Measurements from ENCODE around the gene WWOX.

Gene WWOX

DNA sequence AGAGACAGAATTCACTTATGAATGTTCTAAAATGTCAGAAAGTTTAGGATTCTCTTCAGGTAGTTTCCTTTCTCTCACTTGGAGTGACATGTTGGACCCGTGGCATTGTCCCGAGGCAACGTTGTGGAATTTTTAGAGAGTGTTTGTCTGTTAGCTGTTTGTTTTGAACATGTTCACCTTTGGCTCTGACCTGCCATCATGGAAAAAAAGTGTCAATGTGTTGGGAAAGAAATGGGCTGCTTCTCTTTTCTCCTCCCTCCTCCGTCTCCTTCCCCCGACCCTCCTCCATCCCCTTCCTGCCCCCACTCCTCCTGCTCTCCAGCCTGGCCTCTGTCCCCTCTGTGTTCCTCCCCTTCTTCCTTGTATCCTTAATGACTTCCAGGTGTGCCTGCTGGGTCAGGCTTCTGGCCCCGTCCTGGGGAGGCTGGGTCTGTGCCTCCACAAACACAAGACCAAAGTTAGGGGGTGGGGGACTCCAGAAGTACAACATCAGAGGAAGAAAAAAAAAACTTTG is 1038.0 kb downstream of the WWOX start:
- TF ChIP-seq CTCF (IDR thresholded peaks at IDR 0.05): no peak

DNA sequence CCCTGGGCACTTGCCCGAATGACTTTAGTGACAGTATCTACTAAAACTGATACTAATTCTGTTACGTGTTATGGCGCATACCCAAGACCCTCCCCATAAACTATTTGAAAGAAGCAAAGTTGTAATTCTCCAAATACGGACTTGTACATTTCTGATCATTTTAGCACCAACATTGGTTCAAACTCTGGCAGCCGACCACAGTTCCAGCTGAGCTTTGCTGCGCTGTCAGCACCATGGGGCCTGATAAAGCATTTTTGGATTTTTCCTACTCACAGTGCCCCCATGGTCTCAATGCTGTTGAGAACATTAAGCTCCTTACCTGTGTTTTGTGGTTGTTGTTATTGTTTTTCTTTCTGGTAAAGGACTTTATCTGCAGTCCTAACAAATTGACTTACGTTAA is 1040.3 kb downstream of the WWOX start:
- Histone ChIP-seq H3K4me3 (ENCODE audit: low read depth in 1 of 2, low read length in 1 of 2) (no peak overlapping the region), H3K27me3 (no peaks in the 10 kb centered on the region), H3K4me1 (ENCODE audit: control insufficient read depth in 1 of 2, insufficient read depth in 1 of 2, low read depth in 1 of 2, low read length in 1 of 2) (no peaks in the 10 kb centered on the region), H3K36me3 (no peaks in the 10 kb centered on the region), H3K9me3 (no peaks in the 10 kb centered on the region), H3K27ac (no peak overlapping the region)
- TF ChIP-seq CTCF (IDR thresholded peaks at IDR 0.05): no peak

More for the DNA sequence above, 1038.0 kb downstream of the WWOX start:
- Histone ChIP-seq H3K27me3 (no peaks in the 10 kb centered on the region), H3K4me1 (ENCODE audit: control insufficient read depth in 1 of 2, insufficient read depth in 1 of 2, low read depth in 1 of 2, low read length in 1 of 2) (peaks cover 0 to 18% of the 10 kb centered on the region in 2 experiments), H3K36me3 (no peaks in the 10 kb centered on the region), H3K27ac (no peak overlapping the region), H3K9me3 (no peaks in the 10 kb centered on the region), H3K4me3 (ENCODE audit: low read depth in 1 of 2, low read length in 1 of 2) (no peak overlapping the region)

- no peaks in the 10 kb centered on the region for H3K27me3 ChIP-seq
- H3K4me3 ChIP-seq (ENCODE audit: low read depth in 1 of 2, low read length in 1 of 2): no peak overlapping the region
- no peaks in the 10 kb centered on the region for H3K9me3 ChIP-seq
- H3K4me1 ChIP-seq (ENCODE audit: control insufficient read depth in 1 of 2, insufficient read depth in 1 of 2, low read depth in 1 of 2, low read length in 1 of 2): no peaks in the 10 kb centered on the region
- no peak overlapping the region for H3K27ac ChIP-seq
- no peaks in the 10 kb centered on the region for H3K36me3 ChIP-seq
- TF ChIP-seq CTCF (IDR thresholded peaks at IDR 0.05): no peak
Measured at GRCh38 chr16:79143026-79143425, 1043.6 kb downstream of the WWOX start.

DNA sequence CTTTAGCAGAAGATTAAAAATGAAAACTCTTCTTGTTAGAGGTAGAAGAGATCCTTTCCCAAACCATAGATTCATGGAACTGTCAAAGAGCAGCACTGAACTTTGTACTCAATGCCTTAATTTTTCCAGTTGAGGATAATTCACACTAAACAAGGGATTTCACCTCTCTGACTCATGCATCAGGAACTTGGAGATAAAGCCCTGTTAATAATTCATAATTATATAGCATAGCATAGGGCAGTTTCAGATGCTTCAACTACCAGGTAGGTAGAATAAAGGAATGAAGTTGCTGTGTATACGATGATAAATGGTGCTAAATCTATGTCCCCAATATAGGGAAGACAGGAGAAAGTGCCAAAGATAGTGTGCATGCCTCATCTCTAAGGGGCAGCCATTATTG is 1050.7 kb downstream of the WWOX start:
- Histone ChIP-seq H3K9me3 (no peaks in the 10 kb centered on the region), H3K36me3 (no peaks in the 10 kb centered on the region), H3K27me3 (no peaks in the 10 kb centered on the region), H3K4me3 (ENCODE audit: low read depth in 1 of 2, low read length in 1 of 2) (no peak overlapping the region), H3K4me1 (ENCODE audit: control insufficient read depth in 1 of 2, insufficient read depth in 1 of 2, low read depth in 1 of 2, low read length in 1 of 2) (no peaks in the 10 kb centered on the region), H3K27ac (no peak overlapping the region)
- no peak for TF ChIP-seq CTCF (IDR thresholded peaks at IDR 0.05)

DNA sequence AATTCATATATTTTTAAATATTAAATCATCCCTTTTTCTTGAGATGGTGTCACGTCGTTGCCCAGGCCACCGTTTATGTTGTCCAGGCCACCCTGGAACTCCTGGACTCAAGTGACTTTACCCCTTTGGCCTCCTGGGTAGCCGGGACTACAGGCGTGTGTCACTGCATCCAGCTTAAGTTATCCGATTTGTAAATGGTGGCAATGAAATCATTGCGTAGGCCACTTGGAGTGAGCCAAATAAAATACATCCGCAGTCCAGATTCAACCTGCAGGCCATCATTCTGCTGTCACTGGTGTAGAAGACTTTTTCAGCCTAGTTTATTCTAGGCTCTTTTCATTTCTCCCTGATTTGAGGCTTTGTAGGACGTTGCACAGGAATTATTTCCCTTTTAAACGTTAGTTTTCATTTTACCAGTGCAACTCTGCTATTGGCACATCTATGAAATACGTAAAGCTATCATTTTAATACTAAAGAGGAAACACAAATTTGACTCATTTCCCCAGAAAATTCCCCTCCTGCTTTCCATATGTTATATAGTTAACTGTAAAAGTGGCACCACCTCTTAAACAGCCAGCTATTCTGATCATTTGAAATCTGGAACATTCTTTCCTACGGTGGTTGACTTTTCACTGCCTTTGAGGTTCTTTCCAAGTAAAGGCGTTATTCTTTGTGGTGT is 1051.3 kb downstream of the WWOX start:
- no peak overlapping the region for H3K27ac ChIP-seq
- H3K27me3 ChIP-seq: no peaks in the 10 kb centered on the region
- no peak for TF ChIP-seq CTCF (IDR thresholded peaks at IDR 0.05)
- no peak overlapping the region for H3K4me3 ChIP-seq (ENCODE audit: low read depth in 1 of 2, low read length in 1 of 2)
- no peaks in the 10 kb centered on the region for H3K36me3 ChIP-seq
- no peaks in the 10 kb centered on the region for H3K9me3 ChIP-seq
- H3K4me1 ChIP-seq (ENCODE audit: control insufficient read depth in 1 of 2, insufficient read depth in 1 of 2, low read depth in 1 of 2, low read length in 1 of 2): no peaks in the 10 kb centered on the region
